Measurements from ENCODE around the gene MORC3.
"Not testable (repeated sequence)": the region's sequence is repeated elsewhere in the genome, so short reads cannot be mapped to it uniquely, and the experiment has no call there.

The MORC3 gene

GRCh38 chr21:36369064-36369685, 49.2 kb downstream of the MORC3 start:
- no peaks in the 10 kb centered on the region for H3K4me1 ChIP-seq (ENCODE audit: control insufficient read depth in 1 of 2, insufficient read depth in 1 of 2, low read depth in 1 of 2, low read length in 1 of 2)
- peaks cover 99% of the 10 kb centered on the region for H3K36me3 ChIP-seq
- H3K4me3 ChIP-seq (ENCODE audit: low read depth in 1 of 2, low read length in 1 of 2) = no peak overlapping the region
- no peaks in the 10 kb centered on the region for H3K27me3 ChIP-seq
- no peaks in the 10 kb centered on the region for H3K9me3 ChIP-seq
- TF ChIP-seq CTCF (IDR thresholded peaks at IDR 0.05) = no peak
- no peak overlapping the region for H3K27ac ChIP-seq

- H3K36me3 ChIP-seq = peaks cover 77% of the 10 kb centered on the region
- no peaks in the 10 kb centered on the region for H3K9me3 ChIP-seq
- H3K27ac ChIP-seq = no peak overlapping the region
- H3K4me3 ChIP-seq (ENCODE audit: low read depth in 1 of 2, low read length in 1 of 2) = no peak overlapping the region
- no peaks in the 10 kb centered on the region for H3K27me3 ChIP-seq
- no peaks in the 10 kb centered on the region for H3K4me1 ChIP-seq (ENCODE audit: control insufficient read depth in 1 of 2, insufficient read depth in 1 of 2, low read depth in 1 of 2, low read length in 1 of 2)
- TF ChIP-seq CTCF (IDR thresholded peaks at IDR 0.05) = no peak
Measured at GRCh38 chr21:36375994-36376393, 56.0 kb downstream of the MORC3 start.

- Histone ChIP-seq H3K4me3 (ENCODE audit: low read depth in 1 of 2, low read length in 1 of 2) (no peak overlapping the region), H3K27ac (peak overlapping the region; percentile 3), H3K27me3 (no peaks in the 10 kb centered on the region), H3K36me3 (peaks cover 63% of the 10 kb centered on the region), H3K4me1 (ENCODE audit: control insufficient read depth in 1 of 2, insufficient read depth in 1 of 2, low read depth in 1 of 2, low read length in 1 of 2) (no peaks in the 10 kb centered on the region), H3K9me3 (no peaks in the 10 kb centered on the region)
- TF ChIP-seq CTCF (IDR thresholded peaks at IDR 0.05) = no peak
Measured at GRCh38 chr21:36377391-36377842, 57.4 kb downstream of the MORC3 start.

- Histone ChIP-seq H3K4me3 (ENCODE audit: low read depth in 1 of 2, low read length in 1 of 2) (no peak overlapping the region), H3K36me3 (peaks cover 45% of the 10 kb centered on the region), H3K27ac (no peak overlapping the region), H3K4me1 (ENCODE audit: control insufficient read depth in 1 of 2, insufficient read depth in 1 of 2, low read depth in 1 of 2, low read length in 1 of 2) (no peaks in the 10 kb centered on the region), H3K9me3 (no peaks in the 10 kb centered on the region), H3K27me3 (no peaks in the 10 kb centered on the region)
- no peak for TF ChIP-seq CTCF (IDR thresholded peaks at IDR 0.05)
Measured at GRCh38 chr21:36379251-36379650, 59.3 kb downstream of the MORC3 start.

GRCh38 chr21:36381841-36382589, 62.0 kb downstream of the MORC3 start:
- H3K4me1 ChIP-seq (ENCODE audit: control insufficient read depth in 1 of 2, insufficient read depth in 1 of 2, low read depth in 1 of 2, low read length in 1 of 2) = peaks cover 6 to 13% of the 10 kb centered on the region in 2 experiments
- H3K9me3 ChIP-seq = no peaks in the 10 kb centered on the region
- peaks cover 18% of the 10 kb centered on the region for H3K36me3 ChIP-seq
- no peak for TF ChIP-seq CTCF (IDR thresholded peaks at IDR 0.05)
- no peak overlapping the region for H3K27ac ChIP-seq
- no peak overlapping the region for H3K4me3 ChIP-seq (ENCODE audit: low read depth in 1 of 2, low read length in 1 of 2)
- peaks cover 12% of the 10 kb centered on the region for H3K27me3 ChIP-seq

- Histone ChIP-seq H3K36me3 (peaks cover 11% of the 10 kb centered on the region), H3K27me3 (peaks cover 12% of the 10 kb centered on the region), H3K4me1 (ENCODE audit: control insufficient read depth in 1 of 2, insufficient read depth in 1 of 2, low read depth in 1 of 2, low read length in 1 of 2) (peaks cover 6 to 13% of the 10 kb centered on the region in 2 experiments)
- not testable (repeated sequence) for H3K9me3 ChIP-seq; H3K4me3 ChIP-seq (ENCODE audit: low read depth in 1 of 2, low read length in 1 of 2); H3K27ac ChIP-seq
Measured at GRCh38 chr21:36382722-36383121, 62.7 kb downstream of the MORC3 start.

Data from neutrophil (primary cell).